Measurements from ENCODE around the gene PXK. TPM values are rescaled to one million over a fixed set of nuclear protein-coding genes. Genes with fewer than 3 reads are reported as not detected.

Gene PXK
- total RNA-seq, 1 donor from 2014 or later = 14.3 TPM

GRCh38 chr3:58384381-58385090, 51.8 kb downstream of the PXK start:
- H3K4me1 Mint-ChIP-seq = peaks cover 25% of the 10 kb centered on the region
- H3K4me3 ChIP-seq = no peak overlapping the region

GRCh38 chr3:58386626-58387365, 54.1 kb downstream of the PXK start:
- no peaks in the 10 kb centered on the region for H4K20me1 ChIP-seq (ENCODE audit: low read depth)
- no peak overlapping the region for H3K27ac ChIP-seq
- H3K4me2 ChIP-seq = no peak overlapping the region
- no peaks in the 10 kb centered on the region for H3K9me3 ChIP-seq (ENCODE audit: low read depth)
- H3K27me3 ChIP-seq = no peaks in the 10 kb centered on the region
- TF ChIP-seq EZH2phosphoT487 (IDR thresholded peaks at IDR 0.05) (no peak), CTCF (IDR thresholded peaks at IDR 0.05) (no peak), EZH2 (IDR thresholded peaks at IDR 0.05) (no peak)
- H2AFZ ChIP-seq (replicated peaks) = no peak overlapping the region
- peaks cover 10% of the 10 kb centered on the region for H3K4me1 ChIP-seq
- Mint-ChIP-seq H3K4me3 (no peak overlapping the region), H3K27ac (no peak overlapping the region), H3K4me1 (peaks cover 20% of the 10 kb centered on the region), H3K9me3 (no peaks in the 10 kb centered on the region), H3K27me3 (ENCODE audit: insufficient read depth, low read depth) (no peaks in the 10 kb centered on the region), H3K36me3 (no peaks in the 10 kb centered on the region)
- H3K9ac ChIP-seq = no peak overlapping the region
- H3F3A ChIP-seq (ENCODE audit: low read depth) = no peaks in the 10 kb centered on the region
- DNase-seq (ENCODE audit: low spot score) = no peak
- H3K36me3 ChIP-seq = no peaks in the 10 kb centered on the region
- H3K4me3 ChIP-seq = no peak overlapping the region
- H3K79me2 ChIP-seq (ENCODE audit: low read depth) = no peaks in the 10 kb centered on the region

More at GRCh38 chr3:58384381-58385090, 51.8 kb downstream of the PXK start:
- H3K4me2 ChIP-seq = no peak overlapping the region
- H3K9me3 ChIP-seq (ENCODE audit: low read depth) = no peaks in the 10 kb centered on the region
- H3K4me3 Mint-ChIP-seq = no peak overlapping the region
- no peaks in the 10 kb centered on the region for H3K9me3 Mint-ChIP-seq
- no peak overlapping the region for H3K9ac ChIP-seq
- no peaks in the 10 kb centered on the region for H3K27me3 ChIP-seq
- no peak overlapping the region for H3K27ac ChIP-seq
- no peaks in the 10 kb centered on the region for H3K36me3 ChIP-seq
- no peaks in the 10 kb centered on the region for H4K20me1 ChIP-seq (ENCODE audit: low read depth)
- no peaks in the 10 kb centered on the region for H3K27me3 Mint-ChIP-seq (ENCODE audit: insufficient read depth, low read depth)
- H3K27ac Mint-ChIP-seq = peak overlapping the region; percentile 77
- H3K36me3 Mint-ChIP-seq = no peaks in the 10 kb centered on the region
- H3F3A ChIP-seq (ENCODE audit: low read depth) = peaks cover 6% of the 10 kb centered on the region
- H3K4me1 ChIP-seq = peaks cover 16% of the 10 kb centered on the region
- H2AFZ ChIP-seq (replicated peaks) = no peak overlapping the region
- no peak for DNase-seq (ENCODE audit: low spot score)
- H3K79me2 ChIP-seq (ENCODE audit: low read depth) = no peaks in the 10 kb centered on the region
- TF ChIP-seq EZH2 (IDR thresholded peaks at IDR 0.05) (no peak), EZH2phosphoT487 (IDR thresholded peaks at IDR 0.05) (no peak), CTCF (IDR thresholded peaks at IDR 0.05) (no peak)

GRCh38 chr3:58387650-58388546, 55.2 kb downstream of the PXK start:
- no peak overlapping the region for H3K9ac ChIP-seq
- DNase-seq (ENCODE audit: low spot score) = no peak
- no peak overlapping the region for H3K27ac ChIP-seq
- Mint-ChIP-seq H3K36me3 (no peaks in the 10 kb centered on the region), H3K9me3 (no peaks in the 10 kb centered on the region), H3K27ac (no peak overlapping the region), H3K27me3 (ENCODE audit: insufficient read depth, low read depth) (no peaks in the 10 kb centered on the region), H3K4me1 (peaks cover 20% of the 10 kb centered on the region), H3K4me3 (no peak overlapping the region)
- no peak overlapping the region for H3K4me2 ChIP-seq
- no peaks in the 10 kb centered on the region for H4K20me1 ChIP-seq (ENCODE audit: low read depth)
- H3K79me2 ChIP-seq (ENCODE audit: low read depth) = no peaks in the 10 kb centered on the region
- no peak overlapping the region for H3K4me3 ChIP-seq
- no peaks in the 10 kb centered on the region for H3K27me3 ChIP-seq
- H2AFZ ChIP-seq (replicated peaks) = no peak overlapping the region
- no peaks in the 10 kb centered on the region for H3F3A ChIP-seq (ENCODE audit: low read depth)
- peaks cover 10% of the 10 kb centered on the region for H3K4me1 ChIP-seq
- TF ChIP-seq CTCF (IDR thresholded peaks at IDR 0.05) = no peak
- no peak for TF ChIP-seq EZH2phosphoT487 (IDR thresholded peaks at IDR 0.05)
- TF ChIP-seq EZH2 (IDR thresholded peaks at IDR 0.05) = no peak
- no peaks in the 10 kb centered on the region for H3K9me3 ChIP-seq (ENCODE audit: low read depth)
- H3K36me3 ChIP-seq = no peaks in the 10 kb centered on the region
